HepG2 (cell line): Measurements from ENCODE around the gene SMIM28. TPM values are rescaled to one million over a fixed set of nuclear protein-coding genes. Genes with fewer than 3 reads are reported as not detected.

Source experiments
- AKAP8 ChIP-seq: sonication (generic); formaldehyde crosslinking; IDR thresholded peaks from 2 replicates; pipeline ENCODE4 v1.5.1; 2020; ENCODE audit warnings: mild to moderate bottlenecking, missing genetic modification reagents
- BATF2 ChIP-seq: sonication (generic); formaldehyde crosslinking; IDR thresholded peaks from 2 replicates; pipeline ENCODE4 v1.8.0; 2022; ENCODE audit warnings: mild to moderate bottlenecking, missing genetic modification reagents, moderate library complexity
- GABPB1 ChIP-seq: IDR thresholded peaks from 2 replicates; pipeline ENCODE4 v1.6.1; 2016; ENCODE audit warnings: mild to moderate bottlenecking, missing genetic modification reagents, moderate library complexity, missing compliant biosample characterization
- GPN1 ChIP-seq: sonication (generic); formaldehyde crosslinking; IDR thresholded peaks from 2 replicates; pipeline ENCODE4 v1.5.1; 2020; ENCODE audit warnings: missing genetic modification reagents, borderline replicate concordance
- HDAC1 ChIP-seq: sonication (generic); formaldehyde crosslinking; IDR thresholded peaks from 2 replicates; pipeline ENCODE4 v1.5.1; 2020; ENCODE audit warnings: mild to moderate bottlenecking, missing genetic modification reagents
- HOXA7 ChIP-seq: sonication (generic); formaldehyde crosslinking; IDR thresholded peaks from 2 replicates; pipeline ENCODE4 v1.8.1; 2022; ENCODE audit warnings: mild to moderate bottlenecking, missing genetic modification reagents, moderate library complexity
- MAF1 ChIP-seq: sonication (generic); formaldehyde crosslinking; IDR thresholded peaks from 2 replicates; pipeline ENCODE4 v1.5.0; 2020; ENCODE audit warnings: missing genetic modification reagents, borderline replicate concordance
- NFKBIZ ChIP-seq: IDR thresholded peaks from 2 replicates; pipeline ENCODE4 v1.6.1; 2018; ENCODE audit warnings: missing genetic modification reagents, missing compliant biosample characterization
- NR2F1 ChIP-seq, 2 experiments: fragments of 450-650 bp in 1 of 2; formaldehyde crosslinking in 1 of 2; IDR thresholded peaks; 2 replicates each; pipeline versions ENCODE4 v1.5.0 to v1.6.1; 2016 to 2020; ENCODE audit warnings: mild to moderate bottlenecking in 1 of 2, missing compliant biosample characterization in 1 of 2, missing genetic modification reagents in 1 of 2, moderate library complexity in 1 of 2
- PLSCR1 ChIP-seq: sonication (generic); formaldehyde crosslinking; IDR thresholded peaks from 2 replicates; pipeline ENCODE4 v1.5.0; 2020; ENCODE audit warnings: missing genetic modification reagents, mild to moderate bottlenecking, borderline replicate concordance
- PRMT3 ChIP-seq: sonication (generic); formaldehyde crosslinking; IDR thresholded peaks from 2 replicates; pipeline ENCODE4 v1.8.1; 2022; ENCODE audit warnings: low read depth, mild to moderate bottlenecking, moderate library complexity, missing genetic modification reagents, borderline replicate concordance
- TGIF2 ChIP-seq: IDR thresholded peaks from 2 replicates; pipeline ENCODE4 v1.6.1; 2016; ENCODE audit warnings: control low read depth, missing compliant biosample characterization
- ZBTB33 ChIP-seq: sonication (generic); formaldehyde crosslinking; IDR thresholded peaks from 2 replicates; pipeline ENCODE4 v1.4.0; 2020; ENCODE audit warnings: missing genetic modification reagents
- ZNF160 ChIP-seq: sonication (generic); formaldehyde crosslinking; IDR thresholded peaks from 2 replicates; pipeline ENCODE4 v1.8.0; 2022; ENCODE audit warnings: mild to moderate bottlenecking, inconsistent platforms, missing genetic modification reagents
- ZNF598 ChIP-seq: sonication (generic); formaldehyde crosslinking; IDR thresholded peaks from 2 replicates; pipeline ENCODE4 v1.5.1; 2020; ENCODE audit warnings: mild to moderate bottlenecking, missing genetic modification reagents, borderline replicate concordance
- ZNF891 ChIP-seq: sonication (generic); formaldehyde crosslinking; IDR thresholded peaks from 2 replicates; pipeline ENCODE4 v1.5.0; 2020; ENCODE audit warnings: mild to moderate bottlenecking, missing genetic modification reagents
- ZZZ3 ChIP-seq: sonication (generic); formaldehyde crosslinking; IDR thresholded peaks from 2 replicates; pipeline ENCODE4 v1.4.0; 2020; ENCODE audit warnings: missing genetic modification reagents, mild to moderate bottlenecking, borderline replicate concordance
- polyA plus RNA-seq, 8 experiments: library from polyadenylated mRNA; depleted of rRNA in 3 of 8; stranded (reverse) in 7 of 8; unstranded in 1 of 8; fragments of >200 nt; fragmentation: Illumina TruSeq in 4 of 8; extraction: Trizol in 4 of 8; gene quantifications; 2 replicates each; pipeline versions ENCODE4 v1.2.1 to v1.2.3, GENCODE V29; 2011 to 2016; ENCODE audit warnings: low read depth in 4 of 8, missing spikeins in 1 of 8, mixed read lengths in 1 of 8; ENCODE audit not compliant: insufficient read depth in 1 of 8
- total RNA-seq, 5 experiments: library from RNA; depleted of rRNA; stranded (reverse); fragments of >200 nt; fragmentation: Illumina TruSeq; extraction: Trizol; gene quantifications; 2 replicates each; pipeline ENCODE4 v1.2.3, GENCODE V29; 2016; ENCODE audit warnings: low read depth in 1 of 5
- TF ChIP-seq, protein P1 (sequence below): sonication (generic); formaldehyde crosslinking; IDR thresholded peaks from 2 replicates; pipeline ENCODE4 v1.8.1; 2023; ENCODE audit warnings: mild to moderate bottlenecking, moderate library complexity, missing genetic modification reagents
- TF ChIP-seq, protein P2 (sequence below): sonication (generic); formaldehyde crosslinking; IDR thresholded peaks from 2 replicates; pipeline ENCODE4 v1.4.0; 2020; ENCODE audit warnings: low read depth, missing genetic modification reagents

Gene SMIM28
- total and polyA plus RNA-seq, 2 of the 13 experiments (the other 11 are each of a cell fraction or from before 2014, with no cell fraction given): not detected

DNA sequence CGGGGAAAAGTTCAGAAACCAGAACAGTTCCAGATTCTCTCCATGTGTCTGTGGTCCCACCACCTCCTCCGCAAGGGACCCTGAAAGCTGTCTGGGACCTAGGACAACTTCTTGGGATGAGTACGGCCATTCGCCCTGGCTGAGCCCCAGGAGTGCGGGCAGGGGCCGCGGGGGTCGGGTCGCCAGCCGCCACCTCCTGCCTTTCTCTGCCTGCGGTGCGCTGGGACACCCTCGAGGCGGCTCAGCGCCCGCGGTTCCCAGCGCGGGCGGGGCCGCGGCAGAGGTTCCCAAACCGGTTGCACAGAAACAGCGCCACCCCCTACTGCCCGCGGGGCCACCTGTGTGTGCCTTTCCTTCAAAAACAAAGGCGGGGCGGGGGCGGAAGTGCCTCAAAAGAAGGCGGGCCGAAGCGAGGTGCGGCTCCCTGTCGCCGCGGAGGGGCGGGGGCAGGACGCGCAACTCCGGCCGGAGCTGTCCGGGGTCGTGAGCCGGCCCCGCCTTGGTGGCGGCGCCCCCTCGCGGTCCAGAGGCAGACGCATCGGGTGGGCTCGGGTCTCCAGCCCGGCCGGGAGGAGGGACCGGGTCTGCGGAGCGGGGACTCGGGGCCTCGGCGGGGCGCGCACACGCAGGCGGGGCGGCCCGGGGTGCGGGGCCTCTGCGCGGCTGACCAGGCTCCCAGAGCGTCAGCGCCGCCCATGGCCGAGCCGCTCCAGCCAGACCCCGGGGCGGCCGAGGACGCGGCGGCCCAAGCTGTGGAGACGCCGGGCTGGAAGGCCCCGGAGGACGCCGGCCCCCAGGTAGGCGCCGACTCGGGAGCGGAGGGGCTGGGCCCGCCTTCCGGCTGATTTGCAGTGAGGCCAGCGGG is 26.3 kb downstream of the SMIM28 start, which contains the start of gene HEBP2 (continued):
- peak; percentile 73; the same call in 1 of the 2 replicates for TF ChIP-seq ZNF891 (CRISPR knock-in tag)
- peak; percentile 50; the same call in 1 of the 2 replicates for TF ChIP-seq ZZZ3
- no peak for TF ChIP-seq PLSCR1 (CRISPR knock-in tag)
- no peak; the same call in 1 of the 2 replicates for TF ChIP-seq AKAP8
- no peak for TF ChIP-seq GPN1 (CRISPR knock-in tag)
- 0 out of 4 replicates have a peak, but pooled peaks of 1 of the 2 experiments have one; percentile 3 for TF ChIP-seq NR2F1 (CRISPR knock-in tag; IDR thresholded peaks at IDR 0.05)
- peak; percentile 42; the same call in 1 of the 2 replicates for TF ChIP-seq ZBTB33 (CRISPR knock-in tag)
- no peak for TF ChIP-seq HOXA7 (CRISPR knock-in tag)
- TF ChIP-seq HDAC1 (CRISPR knock-in tag): peak; percentile 86
- TF ChIP-seq, protein P1, sequence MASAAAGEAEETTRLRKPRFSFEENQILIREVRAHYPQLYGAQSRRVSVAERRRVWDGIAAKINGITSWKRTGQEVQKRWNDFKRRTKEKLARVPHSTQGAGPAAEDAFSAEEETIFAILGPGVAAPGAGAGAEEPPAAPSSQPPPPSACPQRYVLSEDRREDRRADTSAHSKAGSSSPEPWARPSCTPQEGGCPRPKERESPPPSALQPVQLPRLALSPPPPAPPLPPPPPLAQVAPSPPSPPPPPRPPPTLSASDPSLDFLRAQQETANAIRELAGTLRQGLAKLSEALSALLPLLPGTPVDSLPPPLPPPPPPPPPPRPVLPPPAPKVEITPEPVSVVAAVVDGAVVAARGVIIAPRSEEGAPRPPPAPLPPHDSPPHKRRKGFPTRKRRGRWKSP (CRISPR knock-in tag): peak; percentile 85
- TF ChIP-seq, protein P2, sequence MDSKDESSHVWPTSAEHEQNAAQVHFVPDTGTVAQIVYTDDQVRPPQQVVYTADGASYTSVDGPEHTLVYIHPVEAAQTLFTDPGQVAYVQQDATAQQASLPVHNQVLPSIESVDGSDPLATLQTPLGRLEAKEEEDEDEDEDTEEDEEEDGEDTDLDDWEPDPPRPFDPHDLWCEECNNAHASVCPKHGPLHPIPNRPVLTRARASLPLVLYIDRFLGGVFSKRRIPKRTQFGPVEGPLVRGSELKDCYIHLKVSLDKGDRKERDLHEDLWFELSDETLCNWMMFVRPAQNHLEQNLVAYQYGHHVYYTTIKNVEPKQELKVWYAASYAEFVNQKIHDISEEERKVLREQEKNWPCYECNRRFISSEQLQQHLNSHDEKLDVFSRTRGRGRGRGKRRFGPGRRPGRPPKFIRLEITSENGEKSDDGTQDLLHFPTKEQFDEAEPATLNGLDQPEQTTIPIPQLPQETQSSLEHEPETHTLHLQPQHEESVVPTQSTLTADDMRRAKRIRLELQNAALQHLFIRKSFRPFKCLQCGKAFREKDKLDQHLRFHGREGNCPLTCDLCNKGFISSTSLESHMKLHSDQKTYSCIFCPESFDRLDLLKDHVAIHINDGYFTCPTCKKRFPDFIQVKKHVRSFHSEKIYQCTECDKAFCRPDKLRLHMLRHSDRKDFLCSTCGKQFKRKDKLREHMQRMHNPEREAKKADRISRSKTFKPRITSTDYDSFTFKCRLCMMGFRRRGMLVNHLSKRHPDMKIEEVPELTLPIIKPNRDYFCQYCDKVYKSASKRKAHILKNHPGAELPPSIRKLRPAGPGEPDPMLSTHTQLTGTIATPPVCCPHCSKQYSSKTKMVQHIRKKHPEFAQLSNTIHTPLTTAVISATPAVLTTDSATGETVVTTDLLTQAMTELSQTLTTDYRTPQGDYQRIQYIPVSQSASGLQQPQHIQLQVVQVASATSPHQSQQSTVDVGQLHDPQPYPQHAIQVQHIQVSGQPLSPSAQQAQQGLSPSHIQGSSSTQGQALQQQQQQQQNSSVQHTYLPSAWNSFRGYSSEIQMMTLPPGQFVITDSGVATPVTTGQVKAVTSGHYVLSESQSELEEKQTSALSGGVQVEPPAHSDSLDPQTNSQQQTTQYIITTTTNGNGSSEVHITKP: no peak
- peak; percentile 90 for TF ChIP-seq PRMT3
- TF ChIP-seq TGIF2 (CRISPR knock-in tag): peak; percentile 72; the same call in 1 of the 2 replicates
- TF ChIP-seq NFKBIZ: no peak
- TF ChIP-seq ZNF160 (CRISPR knock-in tag): peak; percentile 94
- TF ChIP-seq MAF1: peak; percentile 82; the same call in 1 of the 2 replicates
- no peak for TF ChIP-seq BATF2 (CRISPR knock-in tag)
- TF ChIP-seq GABPB1: peak; percentile 93
- peak; percentile 41; the same call in 1 of the 2 replicates for TF ChIP-seq ZNF598 (CRISPR knock-in tag)
